Measurements from ENCODE around the gene TCEA2. TPM values are rescaled to one million over a fixed set of nuclear protein-coding genes. Genes with fewer than 3 reads are reported as not detected.
A peak's percentile ranks its signal among the peaks of the same experiment; 100 is the strongest.

TCEA2 gene
- total and polyA plus RNA-seq, 2 of the 13 experiments (the other 11 are each of a cell fraction or from before 2014, with no cell fraction given), result 28.1 to 33.7 TPM

GRCh38 chr20:64116016-64116415 lies 53.0 kb downstream of the TCEA2 start:
- TF ChIP-seq CREB1 (IDR thresholded peaks at IDR 0.05), result peak; percentile 48; the same call in 1 of the 2 replicates
- TF ChIP-seq CREB1 (CRISPR knock-in tag; IDR thresholded peaks at IDR 0.05), result no peak
- TF ChIP-seq SMAD9 (CRISPR knock-in tag; IDR thresholded peaks at IDR 0.05), result no peak
- no peak overlapping the region for H3K4me3 ChIP-seq (replicated peaks in 1 of 3; ENCODE audit: insufficient read depth in 1 of 3, low read depth in 2 of 3, low read length in 3 of 3)
- CTCF ChIA-PET (ENCODE audit: low intra/inter-chr PET ratio, low total read pairs), result no interaction called here
- H2AFZ ChIP-seq (ENCODE audit: low read length), result no peak overlapping the region
- ATAC-seq (no peak), FAIRE-seq (no peak), DNase-seq (ENCODE audit: low spot score) (no peak)
- peaks cover 22% of the 10 kb centered on the region for H3K4me1 ChIP-seq (ENCODE audit: insufficient read depth, low read length)
- in situ Hi-C loops (cut with HindIII; ENCODE audit: extremely low pct_ligation_motif_present, low pct_unique_long_range_greater_than_20kb) (loop anchor here (5.0 kb wide), 1 partner anchor 34 kb away; the partner anchor contains the start of genes LKAAEAR1 and OPRL1), intact Hi-C loops (cut with micrococcal nuclease; ENCODE audit: unreplicated experiment) (no loop called here)
- H3K79me2 ChIP-seq (ENCODE audit: insufficient read depth, low read length), result no peaks in the 10 kb centered on the region
- no peak overlapping the region for H3K9ac ChIP-seq (ENCODE audit: insufficient read depth, low read depth, low read length)
- POLR2A ChIA-PET, result no interaction called here
- no peak overlapping the region for H3K27ac ChIP-seq (ENCODE audit: extremely low read length, insufficient read depth, low read length)
- no peaks in the 10 kb centered on the region for H4K20me1 ChIP-seq (ENCODE audit: insufficient read depth, low read length)
- H3K27me3 ChIP-seq (ENCODE audit: control insufficient read depth in 1 of 2, insufficient read depth in 2 of 2, low read length in 2 of 2), result peaks cover 25 to 48% of the 10 kb centered on the region in 2 experiments
- no TSS peak for BruUV-seq (replicated peaks)
- H3K9me3 ChIP-seq (ENCODE audit: low read length), result no peaks in the 10 kb centered on the region
- WGBS (ENCODE audit: low lambda C conversion rate), result 62% methylated on average over 21 of the region's 21 CpGs
- no peaks in the 10 kb centered on the region for H3K36me3 ChIP-seq (replicated peaks in 1 of 2; ENCODE audit: control insufficient read depth in 1 of 2, insufficient read depth in 2 of 2, low read length in 2 of 2)
- H3K4me2 ChIP-seq (ENCODE audit: low read depth, low read length), result no peak overlapping the region

GRCh38 chr20:64116541-64117431 lies 53.8 kb downstream of the TCEA2 start:
- ChIA-PET CTCF (ENCODE audit: low intra/inter-chr PET ratio, low total read pairs) (no interaction called here), POLR2A (interaction anchor here (0.9 kb wide), 1 partner anchor 36 kb away, joined by 3 read pairs; no protein-coding TSS in a partner anchor)
- in situ Hi-C loops (cut with HindIII; ENCODE audit: extremely low pct_ligation_motif_present, low pct_unique_long_range_greater_than_20kb), result loop anchor here (5.0 kb wide), 1 partner anchor 34 kb away; the partner anchor contains the start of genes LKAAEAR1 and OPRL1
- TF ChIP-seq HMG20A (CRISPR knock-in tag; IDR thresholded peaks at IDR 0.05; ENCODE audit: borderline replicate concordance) (no peak), PAF1 (CRISPR knock-in tag; IDR thresholded peaks at IDR 0.05) (no peak), MED13 (CRISPR knock-in tag; IDR thresholded peaks at IDR 0.05) (no peak), U2AF2 (IDR thresholded peaks at IDR 0.05; ENCODE audit: low read depth, low read length) (no peak), RNF2 (conservative IDR thresholded peaks at IDR 0.05; ENCODE audit: low read depth) (no peak), THYN1 (CRISPR knock-in tag; IDR thresholded peaks at IDR 0.05; ENCODE audit: borderline replicate concordance, low read depth) (no peak), UBTF (CRISPR knock-in tag; IDR thresholded peaks at IDR 0.05) (0 out of 2 replicates have a peak, but pooled peaks have one; percentile 24), ZNF768 (CRISPR knock-in tag; IDR thresholded peaks at IDR 0.05) (peak; percentile 62; the same call in 1 of the 2 replicates), TBL1XR1 (IDR thresholded peaks at IDR 0.05; ENCODE audit: borderline replicate concordance, low read length, partially characterized antibody) (no peak), ZKSCAN1 (IDR thresholded peaks at IDR 0.05; ENCODE audit: low read length) (no peak)
- TF ChIP-seq, protein P1, sequence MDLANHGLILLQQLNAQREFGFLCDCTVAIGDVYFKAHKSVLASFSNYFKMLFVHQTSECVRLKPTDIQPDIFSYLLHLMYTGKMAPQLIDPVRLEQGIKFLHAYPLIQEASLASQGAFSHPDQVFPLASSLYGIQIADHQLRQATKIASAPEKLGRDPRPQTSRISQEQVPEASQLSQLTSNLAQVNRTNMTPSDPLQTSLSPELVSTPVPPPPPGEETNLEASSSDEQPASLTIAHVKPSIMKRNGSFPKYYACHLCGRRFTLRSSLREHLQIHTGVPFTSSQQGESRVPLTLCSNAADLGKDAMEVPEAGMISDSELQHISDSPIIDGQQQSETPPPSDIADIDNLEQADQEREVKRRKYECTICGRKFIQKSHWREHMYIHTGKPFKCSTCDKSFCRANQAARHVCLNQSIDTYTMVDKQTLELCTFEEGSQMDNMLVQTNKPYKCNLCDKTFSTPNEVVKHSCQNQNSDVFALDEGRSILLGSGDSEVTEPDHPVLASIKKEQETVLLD (CRISPR knock-in tag; IDR thresholded peaks at IDR 0.05; ENCODE audit: low read depth), result no peak

More at GRCh38 chr20:64116541-64117431, 53.8 kb downstream of the TCEA2 start:
- Histone ChIP-seq H3K9ac (ENCODE audit: insufficient read depth, low read depth, low read length) (no peak overlapping the region), H4K20me1 (ENCODE audit: insufficient read depth, low read length) (no peaks in the 10 kb centered on the region), H3K4me3 (replicated peaks in 1 of 3; ENCODE audit: insufficient read depth in 1 of 3, low read depth in 2 of 3, low read length in 3 of 3) (no peak overlapping the region), H3K36me3 (replicated peaks in 1 of 2; ENCODE audit: control insufficient read depth in 1 of 2, insufficient read depth in 2 of 2, low read length in 2 of 2) (no peaks in the 10 kb centered on the region), H3K79me2 (ENCODE audit: insufficient read depth, low read length) (no peaks in the 10 kb centered on the region), H3K9me3 (ENCODE audit: low read length) (no peaks in the 10 kb centered on the region), H2AFZ (ENCODE audit: low read length) (no peak overlapping the region), H3K27me3 (ENCODE audit: control insufficient read depth in 1 of 2, insufficient read depth in 2 of 2, low read length in 2 of 2) (peaks cover 27 to 50% of the 10 kb centered on the region in 2 experiments), H3K4me2 (ENCODE audit: low read depth, low read length) (no peak overlapping the region), H3K27ac (ENCODE audit: extremely low read length, insufficient read depth, low read length) (no peak overlapping the region), H3K4me1 (ENCODE audit: insufficient read depth, low read length) (peaks cover 14% of the 10 kb centered on the region)
- ATAC-seq (no peak), DNase-seq (ENCODE audit: low spot score) (no peak), FAIRE-seq (no peak)
- intact Hi-C loops (cut with micrococcal nuclease; ENCODE audit: unreplicated experiment), result no loop called here
- no TSS peak for BruUV-seq (replicated peaks)
- 39% methylated on average over 17 of the region's 17 CpGs for WGBS (ENCODE audit: low lambda C conversion rate)
